HG02623 (cell line): ENCODE measurements around the gene TAS2R4.
"Not testable (repeated sequence)": the region's sequence is repeated elsewhere in the genome, so short reads cannot be mapped to it uniquely, and the experiment has no call there.

Experiments used
- ATAC-seq: cut with Tn5 transposase; IDR thresholded peaks from one replicate; pipeline ENCODE4 v1.9.1; 2021; ENCODE audit warnings: moderate library complexity; ENCODE audit not compliant: unreplicated experiment

Gene TAS2R4

GRCh38 chr7:141776374-141776773 lies at the start of gene TAS2R4:
TAS2R4 (plus strand) TSS chr7:141776674; CDS start chr7:141778489, 1,815 bp downstream.
- ATAC-seq: no peak

DNA sequence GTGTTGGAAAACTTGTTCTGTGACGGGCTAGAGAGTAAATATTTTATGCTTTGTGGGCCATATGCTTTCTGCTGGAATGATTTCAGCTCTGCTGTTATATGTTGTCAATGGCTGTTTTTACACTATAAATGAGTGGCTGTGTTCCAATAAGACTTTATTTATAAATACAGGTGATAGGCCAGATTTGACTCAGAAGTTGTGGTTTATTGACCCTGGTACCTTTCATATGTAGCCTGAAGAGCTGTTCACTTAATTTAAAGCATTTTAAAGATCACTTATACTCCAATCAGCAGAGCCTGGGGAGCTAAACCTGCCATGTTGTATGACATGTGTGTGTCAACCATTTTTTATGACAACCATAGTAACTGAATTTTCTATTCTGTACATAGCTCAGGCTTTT lies 47.5 kb upstream of the TAS2R4 start:
- ATAC-seq: no peak

- ATAC-seq: no peak
Observed at GRCh38 chr7:141731476-141732149, 44.9 kb upstream of the TAS2R4 start.

DNA sequence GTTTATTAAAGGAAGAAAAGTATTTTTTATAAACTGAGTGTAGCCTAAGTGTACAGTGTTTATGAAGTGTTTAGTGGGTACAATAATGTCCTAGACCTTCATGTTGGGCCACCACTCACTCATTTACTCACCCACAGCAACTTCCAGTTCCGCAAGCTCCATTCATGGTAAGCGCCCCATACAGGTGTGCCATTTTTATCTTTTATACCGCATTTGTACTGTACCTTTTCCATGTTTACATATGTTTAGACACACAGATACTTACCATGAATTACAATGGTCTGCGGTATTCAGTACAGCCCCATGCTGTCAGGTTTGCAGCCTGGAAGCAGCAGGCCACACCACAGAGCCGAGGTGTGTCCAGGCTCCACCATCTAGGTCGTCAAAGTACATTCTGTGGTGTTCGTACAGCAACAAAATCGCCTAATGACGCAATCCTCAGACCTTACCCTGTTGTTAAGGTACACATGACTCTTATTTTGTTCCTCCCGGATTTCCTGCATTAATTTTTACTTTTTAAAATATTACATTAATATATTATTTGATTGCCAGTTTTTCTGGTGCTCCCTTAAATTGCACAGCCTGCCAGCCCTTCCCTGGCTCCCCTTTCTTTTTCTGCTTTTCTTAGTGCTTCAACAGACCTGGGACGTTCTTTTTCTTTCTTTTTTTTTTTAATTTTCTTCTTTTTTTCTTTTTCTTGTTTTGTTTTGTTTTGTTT lies 39.2 kb upstream of the TAS2R4 start:
- no peak for ATAC-seq

DNA sequence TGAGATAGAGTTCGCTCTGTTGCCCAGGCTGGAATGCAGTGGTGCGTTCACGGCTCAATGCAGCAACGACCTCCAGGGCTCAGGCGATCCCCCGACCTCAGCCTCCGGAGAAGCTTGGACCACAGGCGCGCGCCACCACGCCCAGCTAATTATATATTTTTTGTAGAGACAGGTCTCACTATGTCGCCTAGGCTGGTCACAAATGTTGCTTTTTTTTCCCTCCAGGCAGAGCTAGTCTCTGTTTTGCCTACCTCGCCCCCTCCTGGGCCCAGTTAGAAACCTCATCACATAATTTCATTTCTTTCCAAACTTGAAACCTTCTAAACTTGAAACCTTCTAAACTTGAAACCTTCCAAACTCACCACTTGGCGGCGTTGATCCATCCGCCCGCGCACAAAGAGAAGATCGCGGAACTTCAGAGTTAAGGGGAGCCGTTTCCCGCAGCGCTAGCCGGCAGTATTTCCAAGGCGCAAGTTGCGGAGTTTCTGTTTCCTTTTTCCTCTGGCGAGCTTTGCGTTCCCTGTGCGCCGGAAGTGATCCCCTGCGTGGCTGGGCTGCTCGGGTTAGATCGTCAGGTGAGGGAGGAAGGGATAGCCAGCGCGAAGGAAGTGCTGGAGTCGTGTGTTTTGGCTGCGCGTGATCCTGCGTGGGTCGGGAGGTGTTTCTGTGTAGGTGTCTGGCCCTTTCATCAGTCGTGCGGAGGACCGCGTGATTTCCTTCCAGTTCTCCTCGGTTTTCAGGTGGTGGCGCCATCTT lies 38.5 kb upstream of the TAS2R4 start, which contains the start of gene SSBP1:
SSBP1 (plus strand) TSS at position 523 of the 756 bp plus-strand sequence. CDS start 809 bp downstream, outside the sequence.
- ATAC-seq: peak; percentile 85

- ATAC-seq: no peak
Observed at GRCh38 chr7:141738592-141739013, 37.9 kb upstream of the TAS2R4 start.

GRCh38 chr7:141739250-141739649 lies 37.2 kb upstream of the TAS2R4 start:
- no peak for ATAC-seq

GRCh38 chr7:141742229-141742628 lies 34.2 kb upstream of the TAS2R4 start:
- ATAC-seq: no peak

DNA sequence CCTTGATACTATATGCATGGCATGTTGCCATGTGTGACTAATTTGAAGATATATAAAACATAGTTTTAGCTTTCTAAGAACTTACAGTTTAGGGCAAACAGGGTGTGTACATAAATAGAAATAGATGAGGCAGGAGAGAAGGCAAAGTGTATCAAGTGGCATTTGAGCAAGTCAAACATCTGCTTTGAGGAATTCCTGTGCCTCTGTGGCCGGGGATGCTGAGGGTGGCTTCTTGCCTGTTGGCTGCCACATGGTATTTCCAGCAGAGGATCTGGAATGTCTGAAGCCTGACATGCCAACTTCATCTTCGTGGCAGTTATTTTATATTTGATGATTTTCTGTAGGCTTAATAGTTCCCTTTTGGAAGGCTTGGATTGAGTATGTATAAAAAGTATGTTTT lies 32.3 kb upstream of the TAS2R4 start:
- no peak for ATAC-seq

DNA sequence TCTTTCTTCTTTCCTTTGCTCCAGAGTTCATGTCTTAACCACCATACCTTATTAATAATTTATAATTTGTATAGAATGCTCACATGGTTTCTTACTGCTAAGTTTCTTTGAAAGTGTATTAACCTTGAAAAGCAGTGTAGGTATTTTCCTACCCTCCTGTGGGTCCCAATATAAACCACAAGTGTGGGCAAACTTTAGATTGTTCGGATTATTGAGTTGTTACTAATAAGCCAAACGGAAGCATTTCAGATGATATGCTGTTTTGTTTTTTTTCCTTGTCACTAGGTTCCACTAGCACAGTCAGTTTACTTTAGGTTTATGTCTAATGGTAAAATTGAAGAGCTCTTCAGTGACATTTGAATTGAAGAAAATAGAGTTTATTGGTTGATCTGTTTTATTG lies 28.1 kb upstream of the TAS2R4 start:
- ATAC-seq: no peak

- ATAC-seq: not testable (repeated sequence)
Observed at GRCh38 chr7:141751904-141752303, 24.6 kb upstream of the TAS2R4 start.

GRCh38 chr7:141752634-141753033 lies 23.8 kb upstream of the TAS2R4 start:
- ATAC-seq: no peak

DNA sequence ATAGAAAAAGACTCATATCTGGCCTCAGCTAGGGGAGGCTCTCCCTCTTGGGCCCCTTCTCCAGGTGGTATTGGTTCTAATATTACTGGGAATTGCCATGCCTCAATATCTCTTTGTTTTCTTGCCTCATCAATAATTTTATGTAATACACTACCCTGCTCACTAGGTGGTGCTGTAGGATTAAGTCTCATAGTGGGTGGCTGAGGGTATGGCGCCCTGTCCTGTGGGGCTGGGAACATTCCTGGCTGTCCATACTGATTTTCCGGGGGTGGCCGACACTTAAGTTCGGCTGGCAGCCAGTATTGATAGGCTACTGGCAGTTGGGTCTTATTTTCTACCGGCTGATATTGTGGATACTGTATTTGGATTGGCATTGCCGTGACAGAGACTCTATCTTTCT lies 21.5 kb upstream of the TAS2R4 start:
- ATAC-seq: no peak

DNA sequence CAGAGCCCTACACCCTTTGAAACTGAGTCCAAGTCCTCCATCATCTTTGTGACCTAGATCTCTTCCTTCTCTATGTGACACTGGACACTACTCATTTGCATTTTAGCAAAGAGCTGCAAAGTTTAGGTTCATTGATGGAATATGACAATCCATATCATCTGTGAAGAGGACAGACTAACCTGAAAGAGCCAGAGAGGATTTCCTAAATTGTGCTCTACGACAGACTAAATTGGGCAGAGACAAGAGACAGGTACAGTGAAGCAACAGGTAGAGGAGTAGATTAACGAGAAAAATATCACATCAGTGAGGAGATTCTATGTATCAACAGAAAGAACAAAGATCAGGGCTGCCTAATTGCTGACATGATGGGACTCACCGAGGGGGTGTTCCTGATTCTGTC lies 12.7 kb upstream of the TAS2R4 start, which contains the start of gene TAS2R3:
TAS2R3 (plus strand) TSS at position 301 of the 400 bp plus-strand sequence; CDS start at position 363, 62 bp downstream.
- no peak for ATAC-seq

DNA sequence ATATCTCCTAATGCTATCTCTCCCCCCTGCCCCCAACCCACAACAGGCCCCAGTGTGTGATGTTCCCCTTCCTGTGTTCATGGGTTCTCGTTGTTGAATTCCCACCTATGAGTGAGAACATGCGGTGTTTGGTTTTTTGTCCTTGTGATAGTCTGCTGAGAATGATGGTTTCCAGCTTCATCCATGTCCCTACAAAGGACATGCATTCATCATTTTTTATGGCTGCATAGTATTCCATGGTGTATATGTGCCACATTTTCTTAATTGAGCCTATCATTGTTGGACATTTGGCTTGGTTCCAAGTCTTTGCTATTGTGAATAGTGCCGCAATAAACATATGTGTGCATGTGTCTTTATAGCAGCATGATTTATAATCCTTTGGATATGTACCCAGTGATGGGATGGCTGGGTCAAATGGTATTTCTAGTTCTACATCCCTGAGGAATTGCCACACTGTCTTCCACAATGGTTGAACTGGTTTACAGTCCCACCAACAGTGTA lies 6.3 kb upstream of the TAS2R4 start:
- not testable (repeated sequence) for ATAC-seq

GRCh38 chr7:141785706-141786552 lies 9.5 kb downstream of the TAS2R4 start:
- ATAC-seq: peak; percentile 68

DNA sequence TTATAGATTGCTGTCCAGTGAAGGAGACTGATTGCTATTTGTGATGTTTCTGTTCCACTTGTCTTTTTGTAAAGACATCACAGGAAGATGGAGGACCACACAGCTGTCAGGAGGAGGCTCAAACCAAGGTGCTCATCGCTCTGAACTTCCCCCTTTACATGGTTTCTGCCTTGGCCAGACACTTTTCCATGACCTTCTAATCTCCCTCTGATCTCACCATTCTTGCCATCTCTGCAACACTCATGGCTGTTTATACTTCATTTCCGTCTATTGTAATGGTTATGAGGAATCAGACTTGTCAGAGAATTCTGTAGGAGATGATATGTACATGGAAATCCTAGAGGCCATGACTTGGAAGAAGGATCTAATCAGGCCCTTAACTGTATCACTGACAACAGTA lies 11.8 kb downstream of the TAS2R4 start:
- ATAC-seq: no peak

- no peak for ATAC-seq
Observed at GRCh38 chr7:141789917-141790316, 13.4 kb downstream of the TAS2R4 start, which contains the start of gene TAS2R5. TAS2R5 (plus strand) TSS chr7:141790217; CDS start chr7:141790362, 145 bp downstream.

DNA sequence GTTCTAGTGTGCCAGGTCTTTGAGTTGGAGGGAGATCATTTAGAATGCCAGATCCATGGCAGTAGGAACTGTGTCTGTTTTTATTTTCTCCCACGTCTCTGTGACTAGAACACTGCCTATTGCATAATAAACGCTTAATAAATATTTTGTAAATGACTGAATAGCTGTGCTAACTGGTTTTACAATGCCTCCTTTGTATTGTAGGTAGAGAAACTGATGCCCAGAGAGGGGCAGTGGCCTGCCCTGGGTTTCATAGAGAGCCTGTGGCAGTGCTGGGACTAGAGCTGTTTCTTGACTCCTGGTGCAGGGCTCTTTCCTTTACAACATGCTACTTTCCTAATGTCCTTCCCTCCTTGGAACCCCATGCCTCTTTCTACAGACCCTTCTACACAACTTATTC lies 16.1 kb downstream of the TAS2R4 start:
- ATAC-seq: no peak

GRCh38 chr7:141820067-141820466 lies 43.6 kb downstream of the TAS2R4 start:
- ATAC-seq: no peak
